Uterus (tissue), 4 donors: ENCODE measurements around the gene ZHX3. TPM values are rescaled to one million over a fixed set of nuclear protein-coding genes. Genes with fewer than 3 reads are reported as not detected.

Source experiments
- DNase-seq, 2 donors: peaks; one replicate each; pipeline ENCODE4 v3.0.0-alpha.2; 2019 to 2020
- H3K27ac ChIP-seq, 2 donors: fragments of 200-600 bp; sonication (generic); 1 replicate in 1 of 2; 2 replicates in 1 of 2; pipeline ENCODE4 v1.5.1; 2016 to 2018
- H3K27me3 ChIP-seq, 2 donors: fragments of 200-600 bp; sonication (generic); one replicate each; pipeline ENCODE4 v1.5.1; 2018 to 2019; ENCODE audit warnings: control low read depth in 1 of 2
- H3K36me3 ChIP-seq, 2 donors: fragments of 200-600 bp; sonication (generic); one replicate each; pipeline ENCODE4 v1.5.1; 2019; ENCODE audit warnings: control low read depth in 1 of 2
- H3K4me1 ChIP-seq, 2 donors: fragments of 200-600 bp; sonication (generic); one replicate each; pipeline ENCODE4 v1.5.1; 2018 to 2019; ENCODE audit warnings: control low read depth in 1 of 2
- H3K4me3 ChIP-seq, 2 donors: fragments of 200-600 bp; sonication (generic); 1 replicate in 1 of 2; 2 replicates in 1 of 2; pipeline ENCODE4 v1.5.1; 2018 to 2019; ENCODE audit warnings: mild to moderate bottlenecking in 1 of 2
- H3K9me3 ChIP-seq, 2 donors: fragments of 200-600 bp; sonication (generic); one replicate each; pipeline ENCODE4 v1.5.1; 2019; ENCODE audit warnings: control low read depth in 1 of 2
- CTCF ChIP-seq, 4 experiments: fragments of 200-600 bp in 2 of 4; fragments of 450-650 bp in 2 of 4; sonication (generic) in 2 of 4; IDR thresholded peaks; one replicate each; pipeline ENCODE4 v1.5.1; 2016 to 2019; ENCODE audit warnings: antibody characterized with exemption in 4 of 4, mild to moderate bottlenecking in 2 of 4, moderate library complexity in 1 of 4
- POLR2A ChIP-seq, 2 donors: fragments of 450-650 bp; IDR thresholded peaks; one replicate each; pipeline ENCODE4 v1.6.1; 2016; ENCODE audit warnings: antibody characterized with exemption in 2 of 2, mild to moderate bottlenecking in 1 of 2, moderate library complexity in 1 of 2
- intact Hi-C: fragments of 100-400 bp; cut with DNase I; formaldehyde crosslinking; loops from one replicate; pipeline ENCODE4 v1.15.1; 2023; ENCODE audit warnings: low total_unique reads
- total RNA-seq, 4 donors: library from RNA; depleted of rRNA in 3 of 4; stranded (reverse); fragments of >200 nt in 3 of 4; gene quantifications; one replicate each; pipeline versions ENCODE4 v1.1.0 to v1.2.4, GENCODE V29; 2014 to 2023
- donor health status: DM: yes; HTN: yes; CAD: no.

ZHX3 gene
- total RNA-seq, 4 donors from 2014 or later, result 18.7 to 85.2 (median 25.0) TPM

- Histone ChIP-seq H3K27ac (peak overlapping the region; percentile 79 to 84), H3K27me3 (no peaks in the 10 kb centered on the region), H3K36me3 (no peaks in the 10 kb centered on the region), H3K9me3 (no peaks in the 10 kb centered on the region), H3K4me1 (peaks cover 7 to 8% of the 10 kb centered on the region in 2 donors), H3K4me3 (no peak overlapping the region)
- no peak for TF ChIP-seq CTCF (IDR thresholded peaks at IDR 0.05)
- TF ChIP-seq POLR2A (IDR thresholded peaks at IDR 0.05), result no peak
- DNase-seq, result no peak
- intact Hi-C loops, result loop anchor here (5.0 to 10.0 kb wide), 2 partner anchors 62 to 101 kb away; no protein-coding TSS in a partner anchor
Measured at GRCh38 chr20:41234041-41234440, 83.5 kb downstream of the ZHX3 start.

GRCh38 chr20:41232973-41233926 lies 84.3 kb downstream of the ZHX3 start:
- H3K9me3 ChIP-seq, result no peaks in the 10 kb centered on the region
- peak overlapping the region; percentile 79 to 84 for H3K27ac ChIP-seq
- no peaks in the 10 kb centered on the region for H3K36me3 ChIP-seq
- DNase-seq, result no peak
- H3K4me3 ChIP-seq, result no peak overlapping the region
- TF ChIP-seq CTCF (IDR thresholded peaks at IDR 0.05) (no peak), POLR2A (IDR thresholded peaks at IDR 0.05) (no peak)
- H3K27me3 ChIP-seq, result no peaks in the 10 kb centered on the region
- peaks cover 7 to 8% of the 10 kb centered on the region in 2 donors for H3K4me1 ChIP-seq
- intact Hi-C loops, result loop anchor here (5.0 to 10.0 kb wide), 2 partner anchors 61 to 102 kb away; no protein-coding TSS in a partner anchor

- no peak for DNase-seq
- Histone ChIP-seq H3K9me3 (no peaks in the 10 kb centered on the region), H3K36me3 (no peaks in the 10 kb centered on the region), H3K4me3 (no peak overlapping the region), H3K27ac (peak overlapping the region in 1 of 2 donors; percentile 84), H3K27me3 (no peaks in the 10 kb centered on the region), H3K4me1 (peaks cover 7 to 8% of the 10 kb centered on the region in 2 donors)
- intact Hi-C loops, result loop anchor here (5.0 to 10.0 kb wide), 2 partner anchors 59 to 104 kb away; no protein-coding TSS in a partner anchor
- TF ChIP-seq CTCF (IDR thresholded peaks at IDR 0.05), result no peak
- no peak for TF ChIP-seq POLR2A (IDR thresholded peaks at IDR 0.05)
Measured at GRCh38 chr20:41231136-41231535, 86.4 kb downstream of the ZHX3 start.

GRCh38 chr20:41230136-41230535 lies 87.4 kb downstream of the ZHX3 start:
- intact Hi-C loops, result loop anchor here (5.0 to 10.0 kb wide), 2 partner anchors 58 to 105 kb away; no protein-coding TSS in a partner anchor
- no peaks in the 10 kb centered on the region for H3K36me3 ChIP-seq
- no peaks in the 10 kb centered on the region for H3K9me3 ChIP-seq
- TF ChIP-seq POLR2A (IDR thresholded peaks at IDR 0.05), result no peak
- no peak for TF ChIP-seq CTCF (IDR thresholded peaks at IDR 0.05)
- no peak overlapping the region for H3K4me3 ChIP-seq
- no peak overlapping the region for H3K27ac ChIP-seq
- no peaks in the 10 kb centered on the region for H3K27me3 ChIP-seq
- DNase-seq, result no peak
- H3K4me1 ChIP-seq, result peaks cover 7 to 8% of the 10 kb centered on the region in 2 donors

GRCh38 chr20:41229259-41229658 lies 88.3 kb downstream of the ZHX3 start:
- H3K27ac ChIP-seq, result no peak overlapping the region

More at GRCh38 chr20:41229259-41229658, 88.3 kb downstream of the ZHX3 start:
- Histone ChIP-seq H3K4me3 (no peak overlapping the region), H3K27me3 (no peaks in the 10 kb centered on the region), H3K36me3 (no peaks in the 10 kb centered on the region), H3K4me1 (peaks cover 0 to 8% of the 10 kb centered on the region in 2 donors), H3K9me3 (no peaks in the 10 kb centered on the region)
- DNase-seq, result no peak
- TF ChIP-seq CTCF (IDR thresholded peaks at IDR 0.05) (no peak), POLR2A (IDR thresholded peaks at IDR 0.05) (no peak)
- intact Hi-C loops, result no loop called here
